CD4-positive, alpha-beta T cell (primary cell): ENCODE measurements around the gene IRX2. TPM values are rescaled to one million over a fixed set of nuclear protein-coding genes. Genes with fewer than 3 reads are reported as not detected.

Experiments used
- ATAC-seq: fragments of 200-7000 bp; cut with Tn5 transposase; one replicate; pipeline ENCODE4 v1.10.0; 2022; ENCODE audit warnings: mild to moderate bottlenecking; ENCODE audit not compliant: poor library complexity
- CTCF ChIA-PET: fragments of 350-600 bp; sonication (Branson Sonifier 250); formaldehyde crosslinking; loops from one replicate; lab custom pipeline; 2021; ENCODE audit warnings: antibody characterized with exemption, inconsistent platforms; lab: Charles Lee
- POLR2A ChIA-PET: fragments of 350-600 bp; sonication (Branson Sonifier 250); formaldehyde crosslinking; loops from one replicate; lab custom pipeline; 2021; ENCODE audit warnings: antibody characterized with exemption, inconsistent platforms; lab: Charles Lee
- DNase-seq, 14 experiments: peaks; one replicate each; pipeline ENCODE4 v3.0.0-alpha.2; 2013 to 2020; ENCODE audit warnings: mixed read lengths in 2 of 14
- H3K27ac ChIP-seq, 2 donors: one replicate each; pipeline versions ENCODE4 v1.5.1 to v1.7.0; 2013; ENCODE audit warnings: low read length in 2 of 2, low read depth in 1 of 2, mild to moderate bottlenecking in 1 of 2
- H3K27me3 ChIP-seq, 2 experiments: 1 replicate in 1 of 2; 2 replicates in 1 of 2; pipeline versions ENCODE4 v1.6.1 to v1.7.0; 2013; ENCODE audit warnings: low read length in 2 of 2, control low read depth in 1 of 2, mild to moderate bottlenecking in 1 of 2, moderate library complexity in 1 of 2; ENCODE audit not compliant: insufficient read depth in 2 of 2, control insufficient read depth in 1 of 2
- H3K36me3 ChIP-seq: one replicate; pipeline ENCODE4 v1.6.1; 2013; ENCODE audit warnings: low read length, control low read depth; ENCODE audit not compliant: insufficient read depth
- H3K4me1 ChIP-seq: one replicate; pipeline ENCODE4 v1.6.1; 2013; ENCODE audit warnings: low read length, control low read depth; ENCODE audit not compliant: insufficient read depth
- H3K4me3 ChIP-seq: one replicate; pipeline ENCODE4 v1.5.1; 2013; ENCODE audit warnings: mild to moderate bottlenecking, low read length, moderate library complexity
- H3K9me3 ChIP-seq, 2 experiments: 1 replicate in 1 of 2; 2 replicates in 1 of 2; pipeline versions ENCODE4 v1.6.1 to v1.7.0; 2013; ENCODE audit warnings: low read length in 2 of 2, mild to moderate bottlenecking in 2 of 2, control low read depth in 1 of 2, moderate library complexity in 1 of 2; ENCODE audit not compliant: control insufficient read depth in 1 of 2, insufficient read depth in 1 of 2
- H3K27ac Mint-ChIP-seq: one replicate; pipeline ENCODE4 v1.8.0; 2020; ENCODE audit warnings: mixed read lengths
- H3K27me3 Mint-ChIP-seq: one replicate; pipeline ENCODE4 v1.8.0; 2021; ENCODE audit warnings: mixed read lengths
- H3K36me3 Mint-ChIP-seq: one replicate; pipeline ENCODE4 v1.8.0; 2021; ENCODE audit warnings: low read depth, mixed read lengths
- H3K4me1 Mint-ChIP-seq: one replicate; pipeline ENCODE4 v1.8.0; 2021; ENCODE audit warnings: low read depth, mixed read lengths
- H3K4me3 Mint-ChIP-seq: one replicate; pipeline ENCODE4 v1.8.0; 2020; ENCODE audit warnings: mild to moderate bottlenecking, mixed read lengths
- H3K9me3 Mint-ChIP-seq: one replicate; pipeline ENCODE4 v1.8.0; 2020; ENCODE audit warnings: mixed read lengths
- intact Hi-C, 2 experiments: fragments of 100-400 bp; cut with DNase I in 1 of 2; cut with micrococcal nuclease in 1 of 2; formaldehyde crosslinking; loops; one replicate each; pipeline versions ENCODE4 v1.15.1 to v1.9.0; 2023 to 2025; cut with DNase I, micrococcal nuclease
- total RNA-seq, 174 experiments: library from RNA in 2 of 174; stranded (reverse) in 2 of 174; gene quantifications; one replicate each; pipeline ENCODE4 v1.2.3 and lab custom pipeline; 2021 to 2026
- TF ChIP-seq, protein P1 (sequence below): fragments of 200-600 bp; IDR thresholded peaks from one replicate; pipeline ENCODE4 v1.8.0; 2022; ENCODE audit warnings: antibody characterized with exemption, mild to moderate bottlenecking

Gene IRX2
- total RNA-seq, 2 experiments from 2014 or later: not detected

DNA sequence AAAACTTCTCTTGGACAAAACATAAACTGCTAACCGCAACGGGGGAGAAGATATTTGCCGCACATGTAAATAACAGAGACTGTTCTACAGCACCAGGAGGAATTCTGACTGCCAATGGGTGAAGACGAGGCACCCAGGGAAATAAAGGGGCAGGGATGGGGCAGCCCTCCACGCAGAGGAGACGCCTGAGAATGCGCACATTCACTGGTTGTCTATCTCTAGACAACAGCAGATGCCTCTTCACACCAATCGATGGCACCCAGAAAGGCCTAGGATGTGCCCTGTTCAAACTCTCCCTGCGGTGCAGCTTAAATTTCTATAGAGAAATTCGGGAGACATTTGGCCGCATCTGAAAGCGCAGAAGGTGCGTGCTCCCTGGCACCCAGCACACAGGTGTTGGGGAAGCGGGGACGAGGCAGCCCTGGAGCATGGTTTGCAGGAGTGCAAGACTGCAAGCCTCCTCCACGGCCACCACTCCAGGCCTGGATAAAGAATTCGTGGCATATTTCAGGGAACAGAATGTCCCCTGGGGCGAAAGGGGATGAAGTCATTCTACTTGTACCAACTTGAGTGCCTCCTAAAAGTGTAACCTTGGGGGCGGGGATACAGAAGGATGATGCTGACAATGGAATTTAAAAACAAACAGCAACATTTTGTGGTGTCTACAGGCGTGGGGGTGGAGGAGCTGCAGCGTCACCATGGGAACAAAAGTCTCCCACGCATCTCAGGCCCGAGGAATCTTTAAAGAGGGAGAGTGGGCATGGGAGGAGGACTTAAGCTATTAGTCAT is 6.3 kb upstream of the IRX2 start:
- POLR2A ChIA-PET: no interaction called here
- intact Hi-C loops: no loop called here
- Mint-ChIP-seq H3K27ac (no peak overlapping the region), H3K4me3 (no peak overlapping the region), H3K4me1 (peaks cover 12% of the 10 kb centered on the region), H3K36me3 (no peaks in the 10 kb centered on the region), H3K9me3 (no peaks in the 10 kb centered on the region), H3K27me3 (peaks cover 77% of the 10 kb centered on the region)
- TF ChIP-seq, protein P1, sequence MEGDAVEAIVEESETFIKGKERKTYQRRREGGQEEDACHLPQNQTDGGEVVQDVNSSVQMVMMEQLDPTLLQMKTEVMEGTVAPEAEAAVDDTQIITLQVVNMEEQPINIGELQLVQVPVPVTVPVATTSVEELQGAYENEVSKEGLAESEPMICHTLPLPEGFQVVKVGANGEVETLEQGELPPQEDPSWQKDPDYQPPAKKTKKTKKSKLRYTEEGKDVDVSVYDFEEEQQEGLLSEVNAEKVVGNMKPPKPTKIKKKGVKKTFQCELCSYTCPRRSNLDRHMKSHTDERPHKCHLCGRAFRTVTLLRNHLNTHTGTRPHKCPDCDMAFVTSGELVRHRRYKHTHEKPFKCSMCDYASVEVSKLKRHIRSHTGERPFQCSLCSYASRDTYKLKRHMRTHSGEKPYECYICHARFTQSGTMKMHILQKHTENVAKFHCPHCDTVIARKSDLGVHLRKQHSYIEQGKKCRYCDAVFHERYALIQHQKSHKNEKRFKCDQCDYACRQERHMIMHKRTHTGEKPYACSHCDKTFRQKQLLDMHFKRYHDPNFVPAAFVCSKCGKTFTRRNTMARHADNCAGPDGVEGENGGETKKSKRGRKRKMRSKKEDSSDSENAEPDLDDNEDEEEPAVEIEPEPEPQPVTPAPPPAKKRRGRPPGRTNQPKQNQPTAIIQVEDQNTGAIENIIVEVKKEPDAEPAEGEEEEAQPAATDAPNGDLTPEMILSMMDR: no peak
- CTCF ChIA-PET: no interaction called here
- Histone ChIP-seq H3K27me3 (peaks cover 51 to 72% of the 10 kb centered on the region in 2 experiments), H3K36me3 (no peaks in the 10 kb centered on the region), H3K4me1 (peaks cover 3% of the 10 kb centered on the region), H3K27ac (no peak overlapping the region), H3K9me3 (peaks cover 0 to 47% of the 10 kb centered on the region in 2 experiments), H3K4me3 (no peak overlapping the region)
- DNase-seq: no peak
- no peak for ATAC-seq

DNA sequence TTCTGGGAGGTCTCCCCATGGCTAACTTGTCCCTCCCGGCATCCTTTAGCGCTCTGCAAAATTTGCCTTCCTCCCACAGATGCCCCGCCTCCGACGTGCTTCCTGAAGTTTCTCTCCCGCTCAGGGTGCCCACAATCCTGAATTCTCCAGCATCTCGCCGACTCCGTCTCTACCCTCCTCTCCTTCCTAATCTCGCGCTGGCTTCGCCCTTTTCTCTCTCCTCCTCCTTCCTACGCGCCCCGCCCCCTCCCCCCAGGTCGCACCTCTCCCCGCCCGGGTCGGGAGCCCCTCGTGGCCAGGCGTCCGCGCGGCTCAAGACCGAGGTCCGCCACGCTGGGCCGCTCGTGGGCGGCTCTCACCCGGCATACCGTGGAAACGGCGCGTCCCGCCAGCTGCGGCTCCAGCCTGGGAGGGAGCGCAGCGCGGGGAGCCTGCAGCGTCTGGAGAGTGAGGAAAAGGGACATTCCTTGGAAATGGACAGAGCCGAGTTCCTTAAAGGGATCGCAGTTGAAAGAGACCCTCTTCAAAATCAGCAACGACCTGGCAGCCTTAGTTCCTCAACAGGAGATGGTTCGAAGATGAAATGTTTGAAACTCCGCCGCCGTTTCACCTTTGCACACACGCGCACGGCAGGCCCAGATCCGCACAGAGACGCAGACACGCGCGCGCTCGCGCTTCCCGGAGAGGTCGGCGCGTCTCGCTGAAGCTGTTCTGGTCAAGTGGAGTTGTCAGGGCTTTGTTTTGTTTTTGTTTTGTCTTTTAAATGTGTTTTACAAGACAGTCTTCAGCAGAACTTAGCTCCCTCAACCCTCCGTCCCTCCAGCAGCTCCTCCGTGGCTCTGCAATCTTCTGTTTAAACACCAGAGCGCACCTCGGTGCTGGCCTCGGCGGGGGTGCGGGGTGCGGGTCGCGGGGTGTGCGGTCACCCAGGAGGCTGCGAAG is 5.0 kb upstream of the IRX2 start:
- H3K4me1 Mint-ChIP-seq: peaks cover 12% of the 10 kb centered on the region
- Histone ChIP-seq H3K4me3 (no peak overlapping the region), H3K36me3 (no peaks in the 10 kb centered on the region), H3K27ac (no peak overlapping the region), H3K27me3 (peaks cover 54 to 81% of the 10 kb centered on the region in 2 experiments), H3K4me1 (peaks cover 3% of the 10 kb centered on the region), H3K9me3 (peaks cover 0 to 54% of the 10 kb centered on the region in 2 experiments)
- ChIA-PET POLR2A (interaction anchor here (0.7 kb wide), 1 partner anchor 12 kb away, joined by 3 read pairs; no protein-coding TSS in a partner anchor), CTCF (no interaction called here)
- H3K27ac Mint-ChIP-seq: no peak overlapping the region
- no peaks in the 10 kb centered on the region for H3K9me3 Mint-ChIP-seq
- DNase-seq (no peak), ATAC-seq (no peak)
- no peak overlapping the region for H3K4me3 Mint-ChIP-seq
- intact Hi-C loops: no loop called here
- peaks cover 75% of the 10 kb centered on the region for H3K27me3 Mint-ChIP-seq
- TF ChIP-seq, protein P1: no peak
- no peaks in the 10 kb centered on the region for H3K36me3 Mint-ChIP-seq

DNA sequence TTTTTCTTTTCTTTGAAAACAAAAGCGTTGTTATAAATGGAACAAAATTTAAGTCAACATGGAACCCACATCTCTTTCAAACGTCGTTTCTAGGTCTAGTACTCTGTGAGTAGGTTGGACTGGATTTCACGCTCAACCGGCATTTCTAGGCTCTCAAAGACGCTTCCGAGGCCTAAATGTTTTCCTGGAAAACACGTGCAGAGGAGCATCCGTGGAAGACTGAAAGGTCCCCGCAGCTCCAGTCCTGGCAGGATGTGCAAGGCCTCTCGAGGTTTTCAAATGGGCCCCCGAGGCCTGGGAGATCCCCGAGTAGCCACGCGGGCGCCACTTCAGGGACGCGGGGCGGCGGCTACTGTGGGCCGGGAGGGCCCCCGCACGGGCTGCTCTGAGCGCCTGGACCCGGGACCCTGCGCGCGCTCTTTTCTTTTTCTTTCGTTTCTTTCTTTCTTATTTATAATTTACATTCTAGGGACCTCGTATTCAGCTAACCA is 4.2 kb upstream of the IRX2 start:
- ATAC-seq (no peak), DNase-seq (no peak)
- no peak overlapping the region for H3K27ac ChIP-seq
- Mint-ChIP-seq H3K27ac (no peak overlapping the region), H3K4me3 (no peak overlapping the region), H3K27me3 (peaks cover 69% of the 10 kb centered on the region), H3K4me1 (peaks cover 12% of the 10 kb centered on the region), H3K36me3 (no peaks in the 10 kb centered on the region), H3K9me3 (no peaks in the 10 kb centered on the region)
- peaks cover 3% of the 10 kb centered on the region for H3K4me1 ChIP-seq
- peaks cover 0 to 54% of the 10 kb centered on the region in 2 experiments for H3K9me3 ChIP-seq
- intact Hi-C loops: no loop called here
- H3K27me3 ChIP-seq: peaks cover 54 to 81% of the 10 kb centered on the region in 2 experiments
- POLR2A ChIA-PET: interaction anchor here (0.7 kb wide), 1 partner anchor 11 kb away, joined by 3 read pairs; no protein-coding TSS in a partner anchor
- H3K36me3 ChIP-seq: no peaks in the 10 kb centered on the region
- CTCF ChIA-PET: no interaction called here
- H3K4me3 ChIP-seq: no peak overlapping the region
- TF ChIP-seq, protein P1: no peak
